HCT116 (cell line): Measurements from ENCODE around the gene IFT52.

Experiments
- EZH2 ChIP-seq: fragments of 200-600 bp; sonication (generic); IDR thresholded peaks from 2 replicates; pipeline ENCODE4 v1.6.1; 2017; ENCODE audit warnings: antibody characterized with exemption, mixed run types
- EZH2phosphoT487 ChIP-seq: fragments of 200-600 bp; IDR thresholded peaks from 2 replicates; pipeline ENCODE4 v1.6.1; 2018; ENCODE audit warnings: antibody characterized with exemption, borderline replicate concordance
- JUND ChIP-seq: IDR thresholded peaks from 2 replicates; pipeline ENCODE4 v1.6.1; 2012
- POLR2A ChIP-seq: IDR thresholded peaks from 2 replicates; pipeline ENCODE4 v1.7.0; 2011; ENCODE audit warnings: borderline replicate concordance; ENCODE audit not compliant: insufficient read depth, insufficient read length; ENCODE audit errors: extremely low read depth
- POLR2AphosphoS5 ChIP-seq: IDR thresholded peaks from 2 replicates; pipeline ENCODE4 v1.6.1; 2011; ENCODE audit warnings: mild to moderate bottlenecking, low read depth, low read length, moderate library complexity
- RAD21 ChIP-seq: IDR thresholded peaks from 2 replicates; pipeline ENCODE4 v1.6.1; 2012; ENCODE audit warnings: low read depth, mild to moderate bottlenecking
- REST ChIP-seq: IDR thresholded peaks from 2 replicates; pipeline ENCODE4 v1.6.1; 2012; ENCODE audit warnings: low read depth
- SIN3A ChIP-seq: IDR thresholded peaks from 2 replicates; pipeline ENCODE4 v1.6.1; 2012; ENCODE audit warnings: low read depth
- SP1 ChIP-seq: IDR thresholded peaks from 2 replicates; pipeline ENCODE4 v1.6.1; 2012; ENCODE audit warnings: low read depth
- TCF7L2 ChIP-seq: IDR thresholded peaks from 2 replicates; pipeline ENCODE4 v1.7.0; 2011; ENCODE audit warnings: borderline replicate concordance, inconsistent platforms; ENCODE audit not compliant: insufficient read depth, insufficient read length; ENCODE audit errors: extremely low read depth
- YY1 ChIP-seq: IDR thresholded peaks from 2 replicates; pipeline ENCODE4 v1.6.1; 2011; ENCODE audit warnings: low read length, low read depth, moderate library complexity, mild to moderate bottlenecking; ENCODE audit not compliant: insufficient replicate concordance; ENCODE audit errors: extremely low read depth
- ZNF274 ChIP-seq: fragments of 200-500 bp; sonication (Bioruptor generic); IDR thresholded peaks from 2 replicates; pipeline ENCODE4 v1.6.1; 2014; ENCODE audit warnings: mild to moderate bottlenecking, low read depth, low read length, inconsistent platforms
- TF ChIP-seq, protein P1 (sequence below), 3 experiments: fragments of 200-600 bp in 1 of 3; sonication (generic) in 1 of 3; IDR thresholded peaks in 2 of 3; conservative IDR thresholded peaks in 1 of 3; 2 replicates each; pipeline ENCODE4 v1.5.1; 2012 to 2017; ENCODE audit warnings: low read depth in 2 of 3, low read length in 2 of 3, antibody characterized with exemption in 1 of 3, borderline replicate concordance in 1 of 3, control low read depth in 1 of 3, mild to moderate bottlenecking in 1 of 3, mixed read lengths in 1 of 3, mixed run types in 1 of 3, moderate library complexity in 1 of 3; ENCODE audit not compliant: insufficient read depth in 1 of 3
- TF ChIP-seq, protein P2 (sequence below): IDR thresholded peaks from 2 replicates; pipeline ENCODE4 v1.6.1; 2011; ENCODE audit warnings: mild to moderate bottlenecking, low read length, moderate library complexity; ENCODE audit not compliant: insufficient replicate concordance; ENCODE audit errors: extremely low read depth

DNA sequence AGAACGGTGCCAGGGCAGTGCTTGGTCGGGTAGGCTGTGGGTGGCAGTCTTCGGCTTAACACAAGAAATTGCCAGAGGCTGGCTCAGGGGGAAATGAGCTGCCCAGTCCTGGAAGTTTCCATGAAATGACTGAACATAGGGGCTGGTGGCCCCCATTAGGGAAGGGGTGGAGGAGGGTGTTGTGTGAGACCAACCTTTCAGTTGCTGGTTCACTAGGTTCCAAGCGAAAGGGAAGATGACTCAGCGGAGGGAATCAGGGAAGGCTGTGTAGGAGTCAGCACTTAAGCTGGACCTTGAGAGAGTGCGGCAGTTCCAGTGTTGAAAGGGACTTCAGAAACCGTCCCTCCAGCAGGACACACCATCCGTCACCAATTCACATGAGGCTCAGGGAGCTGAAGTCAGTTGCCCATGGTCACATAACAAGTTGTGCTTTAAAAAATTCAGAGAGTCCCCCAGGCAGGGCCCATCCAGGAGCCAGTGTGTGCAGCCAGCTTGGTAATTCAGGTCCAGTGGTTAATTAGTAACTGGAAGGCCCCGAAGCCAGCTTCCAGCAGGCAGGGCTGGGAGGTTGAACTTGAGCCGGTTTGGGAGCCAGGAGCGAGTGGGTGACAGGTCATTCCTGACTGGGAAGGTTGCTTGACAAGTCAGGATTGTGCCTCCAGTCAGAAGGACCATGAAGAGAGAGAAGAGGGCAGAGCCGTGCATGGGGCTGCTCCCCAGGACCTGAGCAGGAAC, 32.2 kb upstream of the IFT52 start, which contains the start of gene SGK2:
- TF ChIP-seq, protein P1, sequence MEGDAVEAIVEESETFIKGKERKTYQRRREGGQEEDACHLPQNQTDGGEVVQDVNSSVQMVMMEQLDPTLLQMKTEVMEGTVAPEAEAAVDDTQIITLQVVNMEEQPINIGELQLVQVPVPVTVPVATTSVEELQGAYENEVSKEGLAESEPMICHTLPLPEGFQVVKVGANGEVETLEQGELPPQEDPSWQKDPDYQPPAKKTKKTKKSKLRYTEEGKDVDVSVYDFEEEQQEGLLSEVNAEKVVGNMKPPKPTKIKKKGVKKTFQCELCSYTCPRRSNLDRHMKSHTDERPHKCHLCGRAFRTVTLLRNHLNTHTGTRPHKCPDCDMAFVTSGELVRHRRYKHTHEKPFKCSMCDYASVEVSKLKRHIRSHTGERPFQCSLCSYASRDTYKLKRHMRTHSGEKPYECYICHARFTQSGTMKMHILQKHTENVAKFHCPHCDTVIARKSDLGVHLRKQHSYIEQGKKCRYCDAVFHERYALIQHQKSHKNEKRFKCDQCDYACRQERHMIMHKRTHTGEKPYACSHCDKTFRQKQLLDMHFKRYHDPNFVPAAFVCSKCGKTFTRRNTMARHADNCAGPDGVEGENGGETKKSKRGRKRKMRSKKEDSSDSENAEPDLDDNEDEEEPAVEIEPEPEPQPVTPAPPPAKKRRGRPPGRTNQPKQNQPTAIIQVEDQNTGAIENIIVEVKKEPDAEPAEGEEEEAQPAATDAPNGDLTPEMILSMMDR (IDR thresholded peaks at IDR 0.05 in 2 of 3, conservative IDR thresholded peaks at IDR 0.05 in 1 of 3; ENCODE audit: borderline replicate concordance in 1 of 3, insufficient read depth in 1 of 3, low read depth in 2 of 3, low read length in 2 of 3): no peak
- TF ChIP-seq EZH2phosphoT487 (no peak), ZNF274 (no peak), SP1 (no peak), POLR2AphosphoS5 (no peak), REST (no peak), POLR2A (no peak), TCF7L2 (no peak), JUND (no peak), YY1 (no peak), EZH2 (no peak), RAD21 (no peak), SIN3A (no peak)
- TF ChIP-seq, protein P2, sequence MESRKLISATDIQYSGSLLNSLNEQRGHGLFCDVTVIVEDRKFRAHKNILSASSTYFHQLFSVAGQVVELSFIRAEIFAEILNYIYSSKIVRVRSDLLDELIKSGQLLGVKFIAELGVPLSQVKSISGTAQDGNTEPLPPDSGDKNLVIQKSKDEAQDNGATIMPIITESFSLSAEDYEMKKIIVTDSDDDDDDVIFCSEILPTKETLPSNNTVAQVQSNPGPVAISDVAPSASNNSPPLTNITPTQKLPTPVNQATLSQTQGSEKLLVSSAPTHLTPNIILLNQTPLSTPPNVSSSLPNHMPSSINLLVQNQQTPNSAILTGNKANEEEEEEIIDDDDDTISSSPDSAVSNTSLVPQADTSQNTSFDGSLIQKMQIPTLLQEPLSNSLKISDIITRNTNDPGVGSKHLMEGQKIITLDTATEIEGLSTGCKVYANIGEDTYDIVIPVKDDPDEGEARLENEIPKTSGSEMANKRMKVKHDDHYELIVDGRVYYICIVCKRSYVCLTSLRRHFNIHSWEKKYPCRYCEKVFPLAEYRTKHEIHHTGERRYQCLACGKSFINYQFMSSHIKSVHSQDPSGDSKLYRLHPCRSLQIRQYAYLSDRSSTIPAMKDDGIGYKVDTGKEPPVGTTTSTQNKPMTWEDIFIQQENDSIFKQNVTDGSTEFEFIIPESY: no peak
